ENCODE data around the gene MRTFA.

- TF ChIP-seq CTCF (IDR thresholded peaks at IDR 0.05; ENCODE audit: low read depth, low read length, missing input control): no peak
- no peak for TF ChIP-seq JUND (IDR thresholded peaks at IDR 0.05)
- TF ChIP-seq HNF4A (conservative IDR thresholded peaks at IDR 0.05): no peak
- TF ChIP-seq NR2F2 (IDR thresholded peaks at IDR 0.05): no peak
- no peak for TF ChIP-seq MAX (IDR thresholded peaks at IDR 0.05)
- no peak for TF ChIP-seq TAF1 (conservative IDR thresholded peaks at IDR 0.05)
- TF ChIP-seq GABPA (IDR thresholded peaks at IDR 0.05 in 1 of 2, conservative IDR thresholded peaks at IDR 0.05 in 1 of 2): no peak
- TF ChIP-seq, protein P1, sequence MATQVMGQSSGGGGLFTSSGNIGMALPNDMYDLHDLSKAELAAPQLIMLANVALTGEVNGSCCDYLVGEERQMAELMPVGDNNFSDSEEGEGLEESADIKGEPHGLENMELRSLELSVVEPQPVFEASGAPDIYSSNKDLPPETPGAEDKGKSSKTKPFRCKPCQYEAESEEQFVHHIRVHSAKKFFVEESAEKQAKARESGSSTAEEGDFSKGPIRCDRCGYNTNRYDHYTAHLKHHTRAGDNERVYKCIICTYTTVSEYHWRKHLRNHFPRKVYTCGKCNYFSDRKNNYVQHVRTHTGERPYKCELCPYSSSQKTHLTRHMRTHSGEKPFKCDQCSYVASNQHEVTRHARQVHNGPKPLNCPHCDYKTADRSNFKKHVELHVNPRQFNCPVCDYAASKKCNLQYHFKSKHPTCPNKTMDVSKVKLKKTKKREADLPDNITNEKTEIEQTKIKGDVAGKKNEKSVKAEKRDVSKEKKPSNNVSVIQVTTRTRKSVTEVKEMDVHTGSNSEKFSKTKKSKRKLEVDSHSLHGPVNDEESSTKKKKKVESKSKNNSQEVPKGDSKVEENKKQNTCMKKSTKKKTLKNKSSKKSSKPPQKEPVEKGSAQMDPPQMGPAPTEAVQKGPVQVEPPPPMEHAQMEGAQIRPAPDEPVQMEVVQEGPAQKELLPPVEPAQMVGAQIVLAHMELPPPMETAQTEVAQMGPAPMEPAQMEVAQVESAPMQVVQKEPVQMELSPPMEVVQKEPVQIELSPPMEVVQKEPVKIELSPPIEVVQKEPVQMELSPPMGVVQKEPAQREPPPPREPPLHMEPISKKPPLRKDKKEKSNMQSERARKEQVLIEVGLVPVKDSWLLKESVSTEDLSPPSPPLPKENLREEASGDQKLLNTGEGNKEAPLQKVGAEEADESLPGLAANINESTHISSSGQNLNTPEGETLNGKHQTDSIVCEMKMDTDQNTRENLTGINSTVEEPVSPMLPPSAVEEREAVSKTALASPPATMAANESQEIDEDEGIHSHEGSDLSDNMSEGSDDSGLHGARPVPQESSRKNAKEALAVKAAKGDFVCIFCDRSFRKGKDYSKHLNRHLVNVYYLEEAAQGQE (IDR thresholded peaks at IDR 0.05): no peak
- TF ChIP-seq FOXA1 (IDR thresholded peaks at IDR 0.05): no peak
- TF ChIP-seq SP1 (IDR thresholded peaks at IDR 0.05): no peak
- TF ChIP-seq, protein P2, sequence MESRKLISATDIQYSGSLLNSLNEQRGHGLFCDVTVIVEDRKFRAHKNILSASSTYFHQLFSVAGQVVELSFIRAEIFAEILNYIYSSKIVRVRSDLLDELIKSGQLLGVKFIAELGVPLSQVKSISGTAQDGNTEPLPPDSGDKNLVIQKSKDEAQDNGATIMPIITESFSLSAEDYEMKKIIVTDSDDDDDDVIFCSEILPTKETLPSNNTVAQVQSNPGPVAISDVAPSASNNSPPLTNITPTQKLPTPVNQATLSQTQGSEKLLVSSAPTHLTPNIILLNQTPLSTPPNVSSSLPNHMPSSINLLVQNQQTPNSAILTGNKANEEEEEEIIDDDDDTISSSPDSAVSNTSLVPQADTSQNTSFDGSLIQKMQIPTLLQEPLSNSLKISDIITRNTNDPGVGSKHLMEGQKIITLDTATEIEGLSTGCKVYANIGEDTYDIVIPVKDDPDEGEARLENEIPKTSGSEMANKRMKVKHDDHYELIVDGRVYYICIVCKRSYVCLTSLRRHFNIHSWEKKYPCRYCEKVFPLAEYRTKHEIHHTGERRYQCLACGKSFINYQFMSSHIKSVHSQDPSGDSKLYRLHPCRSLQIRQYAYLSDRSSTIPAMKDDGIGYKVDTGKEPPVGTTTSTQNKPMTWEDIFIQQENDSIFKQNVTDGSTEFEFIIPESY (IDR thresholded peaks at IDR 0.05): no peak
Observed at GRCh38 chr22:40626851-40627250, 9.7 kb downstream of the MRTFA start.
